HAP-1 (cell line): ENCODE results near the gene FBN2.
"Not testable (repeated sequence)": the region's sequence is repeated elsewhere in the genome, so short reads cannot be mapped to it uniquely, and the experiment has no call there.

Experiments used
- DNase-seq, 2 experiments: peaks; one replicate each; pipeline ENCODE4 v3.0.0-alpha.2; 2016 to 2020; ENCODE audit warnings: low spot score in 2 of 2
- H3K27me3 ChIP-seq: fragments of 250-450 bp; sonication (Bioruptor Pico); 2 replicates; pipeline ENCODE4 v1.5.1; 2020; ENCODE audit warnings: low read depth, mild to moderate bottlenecking, moderate library complexity
- H3K36me3 ChIP-seq: fragments of 250-450 bp; sonication (Bioruptor Pico); replicated peaks from 2 replicates; pipeline ENCODE4 v1.5.1; 2020; ENCODE audit warnings: mild to moderate bottlenecking
- H3K4me1 ChIP-seq: fragments of 250-450 bp; sonication (Bioruptor Pico); 2 replicates; pipeline ENCODE4 v1.5.1; 2020; ENCODE audit warnings: mild to moderate bottlenecking
- H3K4me3 ChIP-seq: fragments of 250-450 bp; sonication (Bioruptor Pico); 2 replicates; pipeline ENCODE4 v1.5.1; 2020; ENCODE audit warnings: mild to moderate bottlenecking, moderate library complexity
- H3K9me3 ChIP-seq: fragments of 250-450 bp; sonication (Bioruptor Pico); 2 replicates; pipeline ENCODE4 v1.5.1; 2020; ENCODE audit warnings: mild to moderate bottlenecking, moderate library complexity
- in situ Hi-C: fragments of 300-500 bp; cut with MboI; formaldehyde crosslinking; loops from 3 replicates; pipeline ENCODE4 v1.14.3; 2020; ENCODE audit warnings: low sequenced_read_pairs, inconsistent platforms, mixed read lengths

The FBN2 gene

GRCh38 chr5:128422612-128423011 lies 115.4 kb downstream of the FBN2 start:
- no peak for DNase-seq

GRCh38 chr5:128414469-128414868 lies 123.6 kb downstream of the FBN2 start:
- in situ Hi-C loops, result no loop called here
- no peaks in the 10 kb centered on the region for H3K4me1 ChIP-seq
- H3K9me3 ChIP-seq, result no peaks in the 10 kb centered on the region
- no peak overlapping the region for H3K4me3 ChIP-seq
- DNase-seq, result no peak
- H3K36me3 ChIP-seq, result no peaks in the 10 kb centered on the region
- no peaks in the 10 kb centered on the region for H3K27me3 ChIP-seq

More at GRCh38 chr5:128422612-128423011, 115.4 kb downstream of the FBN2 start:
- no peaks in the 10 kb centered on the region for H3K27me3 ChIP-seq
- no peaks in the 10 kb centered on the region for H3K4me1 ChIP-seq
- no peaks in the 10 kb centered on the region for H3K9me3 ChIP-seq
- H3K36me3 ChIP-seq, result no peaks in the 10 kb centered on the region
- in situ Hi-C loops, result no loop called here
- no peak overlapping the region for H3K4me3 ChIP-seq

GRCh38 chr5:128413356-128413755 lies 124.7 kb downstream of the FBN2 start:
- no peak overlapping the region for H3K4me3 ChIP-seq
- in situ Hi-C loops, result no loop called here
- no peaks in the 10 kb centered on the region for H3K4me1 ChIP-seq
- no peak for DNase-seq
- no peaks in the 10 kb centered on the region for H3K27me3 ChIP-seq
- no peaks in the 10 kb centered on the region for H3K9me3 ChIP-seq
- H3K36me3 ChIP-seq, result no peaks in the 10 kb centered on the region

- Histone ChIP-seq H3K4me1 (no peaks in the 10 kb centered on the region), H3K9me3 (no peaks in the 10 kb centered on the region), H3K36me3 (no peaks in the 10 kb centered on the region), H3K27me3 (no peaks in the 10 kb centered on the region), H3K4me3 (no peak overlapping the region)
- in situ Hi-C loops, result no loop called here
- DNase-seq, result no peak
Observed at GRCh38 chr5:128412145-128412930, 125.7 kb downstream of the FBN2 start.

GRCh38 chr5:128409166-128409800 lies 128.8 kb downstream of the FBN2 start:
- H3K36me3 ChIP-seq, result no peaks in the 10 kb centered on the region
- no peaks in the 10 kb centered on the region for H3K4me1 ChIP-seq
- H3K9me3 ChIP-seq, result no peaks in the 10 kb centered on the region
- H3K27me3 ChIP-seq, result no peaks in the 10 kb centered on the region
- H3K4me3 ChIP-seq, result no peak overlapping the region
- no peak for DNase-seq
- in situ Hi-C loops, result no loop called here

- no peak for DNase-seq
- H3K4me1 ChIP-seq, result no peaks in the 10 kb centered on the region
- H3K9me3 ChIP-seq, result no peaks in the 10 kb centered on the region
- in situ Hi-C loops, result no loop called here
- no peaks in the 10 kb centered on the region for H3K27me3 ChIP-seq
- H3K4me3 ChIP-seq, result no peak overlapping the region
- H3K36me3 ChIP-seq, result no peaks in the 10 kb centered on the region
Observed at GRCh38 chr5:128408622-128409021, 129.4 kb downstream of the FBN2 start.

GRCh38 chr5:128407944-128408343 lies 130.1 kb downstream of the FBN2 start:
- no peaks in the 10 kb centered on the region for H3K27me3 ChIP-seq
- H3K9me3 ChIP-seq, result no peaks in the 10 kb centered on the region
- no peaks in the 10 kb centered on the region for H3K4me1 ChIP-seq
- DNase-seq, result no peak
- H3K36me3 ChIP-seq, result no peaks in the 10 kb centered on the region
- in situ Hi-C loops, result no loop called here
- H3K4me3 ChIP-seq, result no peak overlapping the region

GRCh38 chr5:128406803-128407202 lies 131.2 kb downstream of the FBN2 start:
- Histone ChIP-seq H3K36me3 (no peaks in the 10 kb centered on the region), H3K27me3 (no peaks in the 10 kb centered on the region), H3K4me1 (no peaks in the 10 kb centered on the region), H3K4me3 (no peak overlapping the region), H3K9me3 (no peaks in the 10 kb centered on the region)
- no peak for DNase-seq
- in situ Hi-C loops, result no loop called here

GRCh38 chr5:128405159-128405558 lies 132.9 kb downstream of the FBN2 start:
- Histone ChIP-seq H3K27me3 (no peaks in the 10 kb centered on the region), H3K9me3 (no peaks in the 10 kb centered on the region), H3K4me3 (no peak overlapping the region), H3K36me3 (no peaks in the 10 kb centered on the region), H3K4me1 (no peaks in the 10 kb centered on the region)
- in situ Hi-C loops, result no loop called here
- DNase-seq, result no peak

GRCh38 chr5:128403333-128403732 lies 134.7 kb downstream of the FBN2 start:
- H3K9me3 ChIP-seq, result no peaks in the 10 kb centered on the region
- DNase-seq, result peak; percentile 21 to 37
- H3K27me3 ChIP-seq, result no peaks in the 10 kb centered on the region
- H3K36me3 ChIP-seq, result no peaks in the 10 kb centered on the region
- no peak overlapping the region for H3K4me3 ChIP-seq
- in situ Hi-C loops, result no loop called here
- no peaks in the 10 kb centered on the region for H3K4me1 ChIP-seq

GRCh38 chr5:128402506-128402905 lies 135.5 kb downstream of the FBN2 start:
- H3K4me1 ChIP-seq, result no peaks in the 10 kb centered on the region
- H3K36me3 ChIP-seq, result no peaks in the 10 kb centered on the region
- DNase-seq, result no peak
- no peaks in the 10 kb centered on the region for H3K27me3 ChIP-seq
- H3K9me3 ChIP-seq, result no peaks in the 10 kb centered on the region
- in situ Hi-C loops, result no loop called here
- H3K4me3 ChIP-seq, result no peak overlapping the region

GRCh38 chr5:128400766-128401165 lies 137.3 kb downstream of the FBN2 start:
- H3K4me1 ChIP-seq, H3K9me3 ChIP-seq, DNase-seq, H3K36me3 ChIP-seq, H3K4me3 ChIP-seq, in situ Hi-C loops, H3K27me3 ChIP-seq: not testable (repeated sequence)

GRCh38 chr5:128399111-128399510 lies 138.9 kb downstream of the FBN2 start:
- in situ Hi-C loops, result no loop called here
- H3K4me1 ChIP-seq, result no peaks in the 10 kb centered on the region
- no peaks in the 10 kb centered on the region for H3K9me3 ChIP-seq
- H3K27me3 ChIP-seq, result no peaks in the 10 kb centered on the region
- no peaks in the 10 kb centered on the region for H3K36me3 ChIP-seq
- no peak overlapping the region for H3K4me3 ChIP-seq
- no peak for DNase-seq

GRCh38 chr5:128397876-128398275 lies 140.2 kb downstream of the FBN2 start:
- no peaks in the 10 kb centered on the region for H3K27me3 ChIP-seq
- no peak for DNase-seq
- H3K36me3 ChIP-seq, result no peaks in the 10 kb centered on the region
- no peaks in the 10 kb centered on the region for H3K9me3 ChIP-seq
- H3K4me3 ChIP-seq, result no peak overlapping the region
- H3K4me1 ChIP-seq, result no peaks in the 10 kb centered on the region
- in situ Hi-C loops, result no loop called here
